ENCODE measurements around the gene SNAI3.

- TF ChIP-seq TAF1 (IDR thresholded peaks at IDR 0.05; ENCODE audit: borderline replicate concordance, insufficient read depth, low read length) (no peak), REST (IDR thresholded peaks at IDR 0.05; ENCODE audit: insufficient read depth in 1 of 2, low read depth in 2 of 2, low read length in 2 of 2) (no peak), POLR2AphosphoS5 (IDR thresholded peaks at IDR 0.05; ENCODE audit: low read depth, low read length) (no peak)
Observed at GRCh38 chr16:88665148-88665547, 21.2 kb downstream of the SNAI3 start.

Measured in PFSK-1 (cell line).